GM12878 (cell line): ENCODE measurements around the gene CSTPP1. TPM values are rescaled to one million over a fixed set of nuclear protein-coding genes. Genes with fewer than 3 reads are reported as not detected.

Experiments used
- ATAC-seq: fragments of 200-7000 bp; cut with Tn5 transposase; 3 replicates; pipeline ENCODE4 v1.9.1; 2020; ENCODE audit warnings: mild to moderate bottlenecking, moderate library complexity
- BruUV-seq: library from RNA; stranded (reverse); fragments of 400-500 nt; replicated peaks from 2 replicates; lab custom pipeline; 2021; lab: Mats Ljungman, UMichigan
- CTCF ChIA-PET: fragments of 300-600 bp; sonication (Branson Sonifier 250); formaldehyde crosslinking; extraction: SDS; loops from one replicate; lab custom pipeline; 2021; ENCODE audit warnings: inconsistent platforms; lab: Yijun Ruan, JAX
- POLR2A ChIA-PET: fragments of 350-600 bp; formaldehyde crosslinking; extraction: SDS; loops from one replicate; lab custom pipeline; 2021; ENCODE audit warnings: inconsistent platforms; lab: Charles Lee
- RAD21 ChIA-PET: fragments of 300-600 bp; sonication (Branson Sonifier 250); formaldehyde crosslinking; loops from one replicate; lab custom pipeline; 2023; ENCODE audit warnings: antibody characterized with exemption; ENCODE audit not compliant: unreplicated experiment; lab: Charles Lee
- SMC1A ChIA-PET: fragments of 300-600 bp; sonication (Branson Sonifier 250); formaldehyde crosslinking; loops from one replicate; lab custom pipeline; 2023; ENCODE audit not compliant: unreplicated experiment, uncharacterized antibody; lab: Charles Lee
- DNase-seq: peaks from one replicate; pipeline ENCODE4 v3.0.0-alpha.2; 2011; ENCODE audit warnings: low read depth, low spot score
- FAIRE-seq: peaks from 3 replicates; lab custom pipeline; 2011; peaks lifted over from hg19 to GRCh38; lab: Jason Lieb, UNC
- H2AFZ ChIP-seq: 2 replicates; pipeline ENCODE4 v1.6.0; 2011; ENCODE audit warnings: low read depth, low read length, control low read depth; ENCODE audit not compliant: control insufficient read depth
- H3K27ac ChIP-seq: 2 replicates; pipeline ENCODE4 v1.5.1; 2011; ENCODE audit warnings: control low read depth; ENCODE audit not compliant: control insufficient read depth, insufficient read depth
- H3K27me3 ChIP-seq, 2 experiments: replicated peaks in 1 of 2; 2 replicates each; pipeline versions ENCODE4 v1.6.0 to v1.6.1; 2011; ENCODE audit warnings: low read length in 1 of 2; ENCODE audit not compliant: control insufficient read depth in 2 of 2, insufficient read depth in 2 of 2
- H3K36me3 ChIP-seq, 2 experiments: 2 replicates each; pipeline ENCODE4 v1.5.1; 2011; ENCODE audit warnings: low read length in 1 of 2; ENCODE audit not compliant: control insufficient read depth in 2 of 2, insufficient read depth in 2 of 2
- H3K4me1 ChIP-seq: 2 replicates; pipeline ENCODE4 v1.6.1; 2011; ENCODE audit warnings: mild to moderate bottlenecking, low read length, moderate library complexity, mixed read lengths; ENCODE audit not compliant: control insufficient read depth, insufficient read depth
- H3K4me2 ChIP-seq: 2 replicates; pipeline ENCODE4 v1.6.0; 2011; ENCODE audit warnings: control low read depth; ENCODE audit not compliant: control insufficient read depth, insufficient read depth
- H3K4me3 ChIP-seq: fragments of 200-600 bp; sonication (generic); 2 replicates; pipeline ENCODE4 v1.5.1; 2016
- H3K79me2 ChIP-seq: 2 replicates; pipeline ENCODE4 v1.6.0; 2011; ENCODE audit warnings: low read length; ENCODE audit not compliant: control insufficient read depth, insufficient read depth
- H3K9ac ChIP-seq: 2 replicates; pipeline ENCODE4 v1.8.0; 2011; ENCODE audit warnings: low read length, control low read depth, mixed read lengths; ENCODE audit not compliant: control insufficient read depth, insufficient read depth
- H3K9me3 ChIP-seq: replicated peaks from 3 replicates; pipeline ENCODE4 v1.5.1; 2011; ENCODE audit warnings: mild to moderate bottlenecking, low read length; ENCODE audit not compliant: control insufficient read depth, insufficient read depth
- H4K20me1 ChIP-seq: 2 replicates; pipeline ENCODE4 v1.6.0; 2011; ENCODE audit not compliant: control insufficient read depth, insufficient read depth
- CBX3 ChIP-seq: fragments of 200-600 bp; sonication (generic); IDR thresholded peaks from 2 replicates; pipeline ENCODE4 v1.6.1; 2016; ENCODE audit warnings: low read depth, borderline replicate concordance
- ESRRA ChIP-seq: IDR thresholded peaks from 2 replicates; pipeline ENCODE4 v1.6.1; 2012; ENCODE audit warnings: mild to moderate bottlenecking, low read length, improper control_type of control experiment
- HDAC6 ChIP-seq: fragments of 200-600 bp; sonication (generic); IDR thresholded peaks from one replicate; pipeline ENCODE4 v1.8.0; 2017; ENCODE audit warnings: antibody characterized with exemption; ENCODE audit not compliant: unreplicated experiment
- IRF4 ChIP-seq: IDR thresholded peaks from 2 replicates; pipeline ENCODE4 v1.6.1; 2011; ENCODE audit warnings: low read depth, low read length
- JUNB ChIP-seq: IDR thresholded peaks from 2 replicates; pipeline ENCODE4 v1.6.1; 2016; ENCODE audit warnings: antibody characterized with exemption, mild to moderate bottlenecking
- KDM1A ChIP-seq: fragments of 200-600 bp; sonication (generic); IDR thresholded peaks from 2 replicates; pipeline ENCODE4 v1.6.1; 2016; ENCODE audit warnings: borderline replicate concordance
- MEF2B ChIP-seq: fragments of 450-650 bp; IDR thresholded peaks from 2 replicates; pipeline ENCODE4 v1.6.1; 2018; ENCODE audit warnings: mild to moderate bottlenecking, moderate library complexity; ENCODE audit not compliant: partially characterized antibody, poor library complexity, severe bottlenecking
- NFIC ChIP-seq: IDR thresholded peaks from 2 replicates; pipeline ENCODE4 v1.6.1; 2012; ENCODE audit warnings: low read depth, mild to moderate bottlenecking, inconsistent platforms, low read length, moderate library complexity
- PAX8 ChIP-seq: fragments of 450-650 bp; IDR thresholded peaks from 2 replicates; pipeline ENCODE4 v1.6.1; 2017; ENCODE audit warnings: mild to moderate bottlenecking, moderate library complexity
- ZZZ3 ChIP-seq: IDR thresholded peaks from 2 replicates; pipeline ENCODE4 v1.6.1; 2011; ENCODE audit warnings: low read depth; ENCODE audit not compliant: control insufficient read depth, insufficient read length
- WGBS: methylation state at CpG from one replicate; pipeline ENCODE4 v1.1.6; 2016; ENCODE audit warnings: low lambda C conversion rate; ENCODE audit not compliant: insufficient replicate concordance, insufficient coverage; ENCODE audit errors: missing lambda C conversion rate; 5-methylcytosine and 5-hydroxymethylcytosine counted together
- in situ Hi-C: fragments of 300-500 bp; cut with MboI; formaldehyde crosslinking; loops from 9 replicates; pipeline ENCODE4 v1.14.3; 2018; ENCODE audit warnings: mixed read lengths
- intact Hi-C: fragments of 100-400 bp; cut with micrococcal nuclease; formaldehyde crosslinking; loops from one replicate; pipeline ENCODE4 v1.14.2; 2022; ENCODE audit not compliant: unreplicated experiment
- polyA plus RNA-seq, 11 experiments: library from polyadenylated mRNA; depleted of rRNA in 4 of 11; unstranded in 6 of 11; stranded (reverse) in 5 of 11; fragments of >200 nt; fragmentation: Nextera tagmentation in 4 of 11; fragmentation: Illumina TruSeq in 1 of 11; extraction: Ambion mirVana in 4 of 11; extraction: Trizol in 1 of 11; gene quantifications; 1 replicate in 1 of 11; 2 replicates in 10 of 11; pipeline versions ENCODE4 v1.2.1 to v1.2.3, GENCODE V29; 2011 to 2016; ENCODE audit warnings: inconsistent platforms in 2 of 11, missing spikeins in 2 of 11, low read depth in 1 of 11
- total RNA-seq, 4 experiments: library from RNA; depleted of rRNA in 3 of 4; stranded (reverse); fragments of >200 nt in 3 of 4; fragmentation: Illumina TruSeq in 1 of 4; extraction: Trizol in 1 of 4; gene quantifications; 2 replicates each; pipeline versions ENCODE4 v1.2.1 to v1.2.3, GENCODE V29; 2013 to 2021
- TF ChIP-seq, protein P1 (sequence below): fragments of 450-650 bp; formaldehyde crosslinking; IDR thresholded peaks from 2 replicates; pipeline ENCODE4 v1.4.0; 2022; ENCODE audit warnings: mild to moderate bottlenecking, moderate library complexity
- TF ChIP-seq, protein P2 (sequence below): IDR thresholded peaks from 2 replicates; pipeline ENCODE4 v1.6.1; 2011; ENCODE audit warnings: low read depth, low read length, improper control_type of control experiment, borderline replicate concordance
- TF ChIP-seq, protein P3 (sequence below): fragments of 450-650 bp; conservative IDR thresholded peaks from 2 replicates; pipeline ENCODE4 v1.6.1; 2017; ENCODE audit warnings: mild to moderate bottlenecking, moderate library complexity
- TF ChIP-seq, protein P4 (sequence below): fragments of 450-650 bp; IDR thresholded peaks from 2 replicates; pipeline ENCODE4 v1.6.1; 2016; ENCODE audit warnings: mild to moderate bottlenecking
- TF ChIP-seq, protein P5 (sequence below): IDR thresholded peaks from 2 replicates; pipeline ENCODE4 v1.6.1; 2012; ENCODE audit warnings: low read depth, low read length, improper control_type of control experiment

CSTPP1 gene
- total and polyA plus RNA-seq, 10 of the 15 experiments (the other 5 are each of a cell fraction or from before 2014, with no cell fraction given), result 7.1 to 23.4 (median 17.5) TPM

DNA sequence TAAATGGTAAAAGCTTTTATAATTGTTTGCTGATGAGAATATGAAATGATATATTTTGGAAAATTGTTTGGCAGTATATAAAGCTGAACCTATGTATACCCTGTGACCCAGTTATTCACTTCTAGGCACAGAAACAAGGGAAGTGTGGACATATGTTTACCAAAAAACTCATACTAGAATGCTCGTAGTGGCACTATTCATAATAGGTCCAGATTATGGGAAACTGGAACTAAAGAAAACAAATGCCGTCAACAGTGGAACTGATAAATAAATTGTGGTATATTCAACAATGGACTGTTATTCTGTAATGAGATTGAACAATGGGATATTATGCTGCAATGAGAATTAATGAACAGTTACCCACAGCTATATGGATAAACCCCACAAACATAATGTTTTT, 32.8 kb downstream of the CSTPP1 start:
- no peak for ATAC-seq
- POLR2A ChIA-PET, result no interaction called here
- intact Hi-C loops, result no loop called here
- FAIRE-seq, result no peak
- Histone ChIP-seq H3K4me3 (no peak overlapping the region), H3K9me3 (no peaks in the 10 kb centered on the region), H2AFZ (no peak overlapping the region), H3K36me3 (no peaks in the 10 kb centered on the region), H3K79me2 (no peaks in the 10 kb centered on the region), H3K4me2 (no peak overlapping the region), H3K27me3 (no peaks in the 10 kb centered on the region), H3K4me1 (no peaks in the 10 kb centered on the region), H3K27ac (no peak overlapping the region), H4K20me1 (no peaks in the 10 kb centered on the region), H3K9ac (no peak overlapping the region)
- WGBS, result 97% methylated on average over 2 of the region's 2 CpGs
- CTCF ChIA-PET, result no interaction called here
- BruUV-seq, result no TSS peak
- no peak for DNase-seq
- RAD21 ChIA-PET, result no interaction called here
- SMC1A ChIA-PET, result interaction anchor here (0.6 kb wide), 2 partner anchors 37 to 115 kb away, joined by 3 read pairs; no protein-coding TSS in a partner anchor
- in situ Hi-C loops, result no loop called here
- no peak for TF ChIP-seq MEF2B
- TF ChIP-seq KDM1A, result no peak
- TF ChIP-seq, protein P1, sequence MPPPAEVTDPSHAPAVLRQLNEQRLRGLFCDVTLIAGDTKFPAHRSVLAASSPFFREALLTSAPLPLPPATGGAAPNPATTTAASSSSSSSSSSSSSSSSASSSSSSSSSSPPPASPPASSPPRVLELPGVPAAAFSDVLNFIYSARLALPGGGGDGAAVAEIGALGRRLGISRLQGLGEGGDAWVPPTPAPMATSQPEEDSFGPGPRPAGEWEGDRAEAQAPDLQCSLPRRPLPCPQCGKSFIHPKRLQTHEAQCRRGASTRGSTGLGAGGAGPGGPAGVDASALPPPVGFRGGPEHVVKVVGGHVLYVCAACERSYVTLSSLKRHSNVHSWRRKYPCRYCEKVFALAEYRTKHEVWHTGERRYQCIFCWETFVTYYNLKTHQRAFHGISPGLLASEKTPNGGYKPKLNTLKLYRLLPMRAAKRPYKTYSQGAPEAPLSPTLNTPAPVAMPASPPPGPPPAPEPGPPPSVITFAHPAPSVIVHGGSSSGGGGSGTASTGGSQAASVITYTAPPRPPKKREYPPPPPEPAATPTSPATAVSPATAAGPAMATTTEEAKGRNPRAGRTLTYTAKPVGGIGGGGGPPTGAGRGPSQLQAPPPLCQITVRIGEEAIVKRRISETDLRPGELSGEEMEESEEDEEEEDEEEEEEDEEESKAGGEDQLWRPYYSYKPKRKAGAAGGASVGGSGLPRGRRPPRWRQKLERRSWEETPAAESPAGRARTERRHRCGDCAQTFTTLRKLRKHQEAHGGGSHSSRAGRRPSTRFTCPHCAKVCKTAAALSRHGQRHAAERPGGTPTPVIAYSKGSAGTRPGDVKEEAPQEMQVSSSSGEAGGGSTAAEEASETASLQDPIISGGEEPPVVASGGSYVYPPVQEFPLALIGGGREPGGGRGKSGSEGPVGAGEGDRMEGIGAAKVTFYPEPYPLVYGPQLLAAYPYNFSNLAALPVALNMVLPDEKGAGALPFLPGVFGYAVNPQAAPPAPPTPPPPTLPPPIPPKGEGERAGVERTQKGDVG, result no peak
- no peak for TF ChIP-seq IRF4
- no peak for TF ChIP-seq CBX3
- TF ChIP-seq NFIC, result no peak
- no peak for TF ChIP-seq JUNB
- TF ChIP-seq, protein P2, sequence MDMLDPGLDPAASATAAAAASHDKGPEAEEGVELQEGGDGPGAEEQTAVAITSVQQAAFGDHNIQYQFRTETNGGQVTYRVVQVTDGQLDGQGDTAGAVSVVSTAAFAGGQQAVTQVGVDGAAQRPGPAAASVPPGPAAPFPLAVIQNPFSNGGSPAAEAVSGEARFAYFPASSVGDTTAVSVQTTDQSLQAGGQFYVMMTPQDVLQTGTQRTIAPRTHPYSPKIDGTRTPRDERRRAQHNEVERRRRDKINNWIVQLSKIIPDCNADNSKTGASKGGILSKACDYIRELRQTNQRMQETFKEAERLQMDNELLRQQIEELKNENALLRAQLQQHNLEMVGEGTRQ, result no peak
- TF ChIP-seq ZZZ3, result no peak
- TF ChIP-seq HDAC6, result no peak
- TF ChIP-seq, protein P3, sequence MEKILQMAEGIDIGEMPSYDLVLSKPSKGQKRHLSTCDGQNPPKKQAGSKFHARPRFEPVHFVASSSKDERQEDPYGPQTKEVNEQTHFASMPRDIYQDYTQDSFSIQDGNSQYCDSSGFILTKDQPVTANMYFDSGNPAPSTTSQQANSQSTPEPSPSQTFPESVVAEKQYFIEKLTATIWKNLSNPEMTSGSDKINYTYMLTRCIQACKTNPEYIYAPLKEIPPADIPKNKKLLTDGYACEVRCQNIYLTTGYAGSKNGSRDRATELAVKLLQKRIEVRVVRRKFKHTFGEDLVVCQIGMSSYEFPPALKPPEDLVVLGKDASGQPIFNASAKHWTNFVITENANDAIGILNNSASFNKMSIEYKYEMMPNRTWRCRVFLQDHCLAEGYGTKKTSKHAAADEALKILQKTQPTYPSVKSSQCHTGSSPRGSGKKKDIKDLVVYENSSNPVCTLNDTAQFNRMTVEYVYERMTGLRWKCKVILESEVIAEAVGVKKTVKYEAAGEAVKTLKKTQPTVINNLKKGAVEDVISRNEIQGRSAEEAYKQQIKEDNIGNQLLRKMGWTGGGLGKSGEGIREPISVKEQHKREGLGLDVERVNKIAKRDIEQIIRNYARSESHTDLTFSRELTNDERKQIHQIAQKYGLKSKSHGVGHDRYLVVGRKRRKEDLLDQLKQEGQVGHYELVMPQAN, result no peak
- TF ChIP-seq, protein P4, sequence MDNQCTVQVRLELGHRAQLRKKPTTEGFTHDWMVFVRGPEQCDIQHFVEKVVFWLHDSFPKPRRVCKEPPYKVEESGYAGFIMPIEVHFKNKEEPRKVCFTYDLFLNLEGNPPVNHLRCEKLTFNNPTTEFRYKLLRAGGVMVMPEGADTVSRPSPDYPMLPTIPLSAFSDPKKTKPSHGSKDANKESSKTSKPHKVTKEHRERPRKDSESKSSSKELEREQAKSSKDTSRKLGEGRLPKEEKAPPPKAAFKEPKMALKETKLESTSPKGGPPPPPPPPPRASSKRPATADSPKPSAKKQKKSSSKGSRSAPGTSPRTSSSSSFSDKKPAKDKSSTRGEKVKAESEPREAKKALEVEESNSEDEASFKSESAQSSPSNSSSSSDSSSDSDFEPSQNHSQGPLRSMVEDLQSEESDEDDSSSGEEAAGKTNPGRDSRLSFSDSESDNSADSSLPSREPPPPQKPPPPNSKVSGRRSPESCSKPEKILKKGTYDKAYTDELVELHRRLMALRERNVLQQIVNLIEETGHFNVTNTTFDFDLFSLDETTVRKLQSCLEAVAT, result no peak
- no peak for TF ChIP-seq PAX8
- TF ChIP-seq, protein P5, sequence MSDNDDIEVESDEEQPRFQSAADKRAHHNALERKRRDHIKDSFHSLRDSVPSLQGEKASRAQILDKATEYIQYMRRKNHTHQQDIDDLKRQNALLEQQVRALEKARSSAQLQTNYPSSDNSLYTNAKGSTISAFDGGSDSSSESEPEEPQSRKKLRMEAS, result no peak
- no peak for TF ChIP-seq ESRRA
